GM19324 (cell line): ENCODE data around the gene USHBP1.

Source experiments
- ATAC-seq: cut with Tn5 transposase; IDR thresholded peaks from one replicate; pipeline ENCODE4 v1.9.1; 2021; ENCODE audit warnings: mild to moderate bottlenecking, moderate library complexity; ENCODE audit not compliant: unreplicated experiment, low FRiP score

USHBP1 gene, protein sequence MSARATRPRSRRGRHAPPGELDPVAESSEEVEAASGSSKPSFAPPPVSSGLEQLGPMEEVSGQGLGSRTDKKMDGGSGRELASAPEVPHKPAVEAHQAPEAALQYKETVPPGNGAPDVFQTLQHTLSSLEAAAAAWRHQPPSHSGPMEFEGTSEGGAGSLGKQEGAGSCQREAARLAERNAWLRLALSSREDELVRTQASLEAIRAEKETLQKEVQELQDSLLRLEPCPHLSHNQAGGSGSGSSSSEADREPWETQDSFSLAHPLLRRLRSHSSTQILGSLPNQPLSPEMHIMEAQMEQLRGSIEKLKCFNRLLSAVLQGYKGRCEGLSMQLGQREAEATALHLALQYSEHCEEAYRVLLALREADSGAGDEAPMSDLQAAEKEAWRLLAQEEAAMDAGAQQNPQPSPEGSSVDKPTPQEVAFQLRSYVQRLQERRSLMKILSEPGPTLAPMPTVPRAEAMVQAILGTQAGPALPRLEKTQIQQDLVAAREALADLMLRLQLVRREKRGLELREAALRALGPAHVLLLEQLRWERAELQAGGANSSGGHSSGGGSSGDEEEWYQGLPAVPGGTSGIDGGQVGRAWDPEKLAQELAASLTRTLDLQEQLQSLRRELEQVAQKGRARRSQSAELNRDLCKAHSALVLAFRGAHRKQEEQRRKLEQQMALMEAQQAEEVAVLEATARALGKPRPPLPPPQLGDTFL

DNA sequence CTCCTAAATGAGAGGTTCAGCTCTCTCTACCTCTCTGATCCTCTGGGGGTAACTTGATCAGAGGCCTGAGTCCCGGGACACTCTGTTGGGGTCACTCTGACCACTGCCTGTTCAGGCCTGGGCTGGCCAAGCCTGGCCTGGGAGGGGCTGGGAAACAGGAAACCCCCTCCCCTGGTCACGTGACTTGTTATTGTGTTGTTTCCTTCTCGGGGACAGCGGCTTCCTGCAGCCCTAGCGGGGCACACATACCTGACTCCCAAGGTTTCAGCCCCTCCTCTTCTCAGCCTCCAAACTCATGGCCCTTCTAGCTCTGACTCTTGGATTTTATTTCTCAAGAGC is at the start of gene USHBP1:
USHBP1 (minus strand) TSS at position 105 of the 339 bp plus-strand sequence. CDS start 446 bp downstream, outside the sequence.
- ATAC-seq = no peak

DNA sequence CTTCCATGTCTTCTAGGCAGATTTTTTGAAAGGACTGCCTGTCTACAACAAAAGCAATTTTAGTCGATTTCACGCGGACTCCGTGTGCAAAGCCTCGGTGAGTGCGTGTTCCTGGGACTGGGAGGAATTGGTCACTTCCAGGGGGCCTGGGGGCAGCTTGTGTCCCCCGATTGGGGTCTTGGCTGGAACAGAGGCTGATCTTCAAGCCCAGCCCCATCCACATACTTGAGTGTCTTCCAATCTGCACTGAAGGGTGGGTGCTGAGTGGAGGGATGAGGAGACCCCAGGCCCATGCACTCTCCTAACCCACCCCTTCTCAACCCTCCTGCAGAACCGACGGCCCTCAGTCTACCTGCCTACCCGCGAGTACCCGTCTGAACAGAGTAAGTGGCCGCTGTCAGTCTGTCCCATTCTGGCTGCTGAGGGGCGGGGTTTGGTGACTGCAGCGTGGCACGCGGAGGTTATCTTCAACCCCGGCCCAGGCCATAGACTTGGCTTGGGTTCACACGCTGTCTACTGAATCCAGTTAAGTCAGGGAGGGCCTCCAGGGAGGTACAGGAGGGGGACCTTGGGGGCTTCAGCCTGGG is 49.6 kb upstream of the USHBP1 start:
- ATAC-seq = no peak

DNA sequence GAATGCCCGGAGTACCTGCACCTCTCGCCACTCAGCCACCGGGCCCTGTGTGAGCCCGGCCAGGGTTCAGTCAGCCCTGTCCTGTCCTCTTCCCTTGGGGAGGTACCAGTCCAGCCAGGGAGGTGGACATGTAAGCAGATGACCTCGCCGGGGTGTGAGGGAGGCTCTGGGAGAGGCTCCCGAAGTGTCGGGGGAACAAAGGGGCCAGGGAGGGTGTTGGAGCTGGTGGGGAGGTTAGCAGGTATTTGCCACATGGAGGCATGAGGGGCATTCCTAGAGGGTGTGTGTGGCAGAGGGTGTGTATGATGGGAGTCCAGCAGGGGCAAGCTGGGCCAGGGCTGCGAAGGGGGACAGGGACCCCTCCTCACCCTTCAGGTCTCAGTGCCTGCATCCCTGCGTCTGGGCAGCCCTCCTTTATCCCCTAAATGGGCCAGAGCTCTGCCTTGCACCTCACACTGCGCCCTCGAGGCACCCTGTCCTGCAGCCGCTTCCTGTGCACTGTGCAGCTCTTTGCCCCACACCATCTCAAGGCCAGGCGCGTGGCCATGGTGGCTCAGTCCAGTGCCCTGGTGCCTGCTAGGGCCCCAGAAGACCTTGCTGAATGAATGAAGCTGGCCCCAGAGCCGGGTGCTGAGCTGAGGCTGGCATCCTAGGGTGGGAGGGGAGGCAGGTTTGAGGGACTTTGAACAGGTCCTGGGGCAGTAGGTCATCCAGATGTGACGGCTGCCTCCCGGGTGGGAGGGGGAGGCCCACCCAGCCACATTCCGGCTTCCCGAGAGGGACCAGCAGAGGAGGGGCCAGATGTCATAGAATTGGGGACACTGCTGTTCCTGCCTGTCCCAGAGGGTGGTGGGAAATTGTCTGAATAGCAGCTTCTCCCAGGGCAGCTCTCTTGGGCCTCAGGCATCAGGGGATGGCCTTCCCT is 47.9 kb upstream of the USHBP1 start:
- ATAC-seq = no peak

DNA sequence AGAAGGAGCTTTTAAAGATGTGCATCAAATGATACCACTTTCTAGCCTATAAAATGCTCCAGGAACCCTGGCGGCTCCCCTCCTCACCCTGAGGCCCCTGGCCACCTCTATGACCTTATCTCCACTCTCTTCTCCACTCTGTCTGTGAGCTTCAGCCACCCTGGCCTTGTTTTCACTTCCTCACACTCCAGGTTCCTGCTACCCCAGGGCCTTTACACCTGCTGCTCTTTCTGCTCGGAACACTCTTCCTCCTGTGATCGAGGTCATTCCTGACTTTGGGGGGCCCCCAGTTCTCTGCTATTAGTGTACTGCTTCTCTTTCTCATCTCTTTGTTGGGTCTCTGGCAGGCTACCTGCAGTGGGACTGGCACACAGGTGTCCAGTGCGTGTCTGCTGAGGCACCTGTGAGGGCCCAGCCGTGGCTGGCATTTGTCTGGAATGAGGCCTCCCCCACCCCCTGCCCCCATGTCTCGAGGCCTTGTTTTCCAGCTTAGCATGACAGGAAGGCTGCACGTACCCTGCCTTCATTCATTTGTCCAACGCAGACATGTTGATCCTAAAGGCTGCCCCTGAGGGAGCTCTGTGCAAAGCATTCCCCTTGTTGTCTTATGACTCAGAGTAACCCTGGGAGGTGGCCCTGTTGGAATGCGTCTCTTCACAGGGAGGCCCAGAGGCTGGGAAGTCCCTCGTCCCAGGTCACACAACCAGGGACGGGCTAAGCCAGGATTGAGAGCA is 47.1 kb upstream of the USHBP1 start:
- no peak for ATAC-seq

DNA sequence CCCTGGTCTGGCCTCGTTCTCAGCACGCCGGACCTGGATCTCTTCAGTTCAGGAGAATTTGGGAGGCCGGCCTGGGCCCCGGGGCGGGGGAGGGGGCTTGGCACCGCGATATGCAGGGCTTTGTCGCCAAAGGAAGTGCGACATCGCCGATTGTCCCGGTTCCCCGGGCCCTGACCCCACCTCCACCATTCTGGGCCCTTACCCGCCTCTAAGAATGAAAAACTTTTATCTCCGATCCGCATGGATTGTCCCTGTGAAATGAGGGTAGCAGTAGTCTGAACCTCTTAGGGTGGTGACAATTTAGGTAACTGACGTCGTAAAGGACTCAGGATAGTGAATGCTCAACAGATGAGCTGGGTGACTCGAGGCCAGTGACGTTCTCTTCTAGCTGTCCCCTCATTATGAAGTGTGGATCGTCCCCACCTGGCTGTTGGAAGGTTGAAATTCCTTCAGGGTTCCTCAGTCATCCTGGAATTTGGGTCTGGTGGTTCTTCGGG is 45.5 kb upstream of the USHBP1 start:
- no peak for ATAC-seq

DNA sequence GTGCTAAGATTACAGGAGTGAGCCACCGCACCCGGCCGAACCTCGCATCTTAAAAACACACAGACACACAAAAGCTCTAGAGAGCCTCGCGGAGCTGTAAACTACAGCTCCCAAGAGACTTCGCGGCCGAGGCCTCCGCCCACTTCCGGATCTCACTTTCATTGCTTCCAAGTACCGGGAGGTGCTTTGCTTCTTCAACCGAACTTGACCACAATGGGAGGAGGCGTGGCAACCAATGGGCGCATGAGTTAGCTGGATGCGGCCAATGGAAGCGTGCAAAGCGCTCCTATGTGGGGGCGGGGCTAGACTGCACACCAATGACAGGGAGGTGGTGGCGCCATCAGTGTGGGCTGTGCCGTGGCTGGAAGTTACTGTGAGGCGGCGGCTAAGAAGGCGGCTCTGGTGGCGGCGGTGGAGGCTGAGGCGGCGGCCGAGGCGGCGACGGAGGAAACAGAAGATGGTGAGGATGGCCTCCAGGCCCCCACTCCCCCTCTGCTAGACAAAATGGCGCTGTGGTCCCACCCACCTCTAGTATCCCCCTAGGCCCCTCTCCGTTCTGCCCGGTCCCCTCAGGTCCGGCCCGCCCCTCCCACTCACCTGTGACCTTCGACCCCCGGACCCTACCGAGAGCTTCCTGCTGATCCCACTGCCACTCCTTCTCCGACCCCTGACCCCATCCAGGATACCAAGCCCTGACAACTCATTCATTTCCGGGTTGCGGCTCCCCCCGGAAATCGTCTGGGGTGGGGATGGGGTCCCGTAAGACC is 44.8 kb upstream of the USHBP1 start, which contains the start of gene DDA1:
DDA1 (plus strand) TSS at position 366 of the 767 bp plus-strand sequence; CDS start at position 458, 92 bp downstream.
- peak; percentile 58 for ATAC-seq

DNA sequence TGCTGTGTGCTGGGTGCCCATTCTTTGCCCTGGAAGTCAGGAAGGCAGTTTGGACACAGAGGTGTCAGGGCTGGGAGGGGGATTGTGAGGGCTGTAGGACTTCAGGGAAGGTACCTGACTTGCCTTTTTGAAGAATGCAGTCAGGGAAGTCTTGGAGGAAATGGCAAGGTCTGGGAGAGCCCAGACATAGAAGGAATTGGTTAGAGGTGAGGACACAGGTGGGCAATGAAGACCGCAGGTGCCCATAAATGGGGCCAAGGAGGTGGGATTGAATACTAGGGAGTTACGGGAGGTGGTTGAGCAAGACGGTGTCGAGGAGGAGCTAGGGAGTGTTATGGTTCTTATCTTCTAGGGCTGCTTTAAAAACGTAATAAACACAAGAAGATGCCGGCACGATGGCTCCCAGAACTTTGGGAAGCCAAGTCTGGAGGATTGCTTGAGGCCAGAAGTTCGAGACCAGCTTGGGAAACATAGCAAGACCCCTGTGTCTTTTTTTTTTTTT is 43.4 kb upstream of the USHBP1 start:
- no peak for ATAC-seq

DNA sequence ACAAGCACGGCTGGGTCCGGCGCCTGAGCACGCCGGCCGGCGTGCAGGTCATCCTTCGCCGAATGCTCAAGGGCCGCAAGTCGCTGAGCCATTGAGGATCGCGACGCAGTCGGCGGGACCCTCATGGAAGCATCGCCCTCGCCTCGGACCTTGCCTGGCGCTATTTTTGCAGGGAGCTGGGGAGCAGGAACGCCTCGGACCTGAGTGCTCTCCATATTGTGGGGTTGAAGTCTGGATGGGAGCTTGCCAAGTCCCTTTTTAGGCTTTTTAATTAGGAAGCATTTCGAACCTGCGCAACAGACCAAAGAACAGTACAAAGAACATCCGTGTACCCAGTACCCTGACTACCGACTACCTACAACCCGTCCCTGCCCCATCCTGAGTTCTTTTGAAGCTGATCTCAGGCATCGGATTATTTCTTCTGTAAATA is 41.8 kb upstream of the USHBP1 start:
- no peak for ATAC-seq

DNA sequence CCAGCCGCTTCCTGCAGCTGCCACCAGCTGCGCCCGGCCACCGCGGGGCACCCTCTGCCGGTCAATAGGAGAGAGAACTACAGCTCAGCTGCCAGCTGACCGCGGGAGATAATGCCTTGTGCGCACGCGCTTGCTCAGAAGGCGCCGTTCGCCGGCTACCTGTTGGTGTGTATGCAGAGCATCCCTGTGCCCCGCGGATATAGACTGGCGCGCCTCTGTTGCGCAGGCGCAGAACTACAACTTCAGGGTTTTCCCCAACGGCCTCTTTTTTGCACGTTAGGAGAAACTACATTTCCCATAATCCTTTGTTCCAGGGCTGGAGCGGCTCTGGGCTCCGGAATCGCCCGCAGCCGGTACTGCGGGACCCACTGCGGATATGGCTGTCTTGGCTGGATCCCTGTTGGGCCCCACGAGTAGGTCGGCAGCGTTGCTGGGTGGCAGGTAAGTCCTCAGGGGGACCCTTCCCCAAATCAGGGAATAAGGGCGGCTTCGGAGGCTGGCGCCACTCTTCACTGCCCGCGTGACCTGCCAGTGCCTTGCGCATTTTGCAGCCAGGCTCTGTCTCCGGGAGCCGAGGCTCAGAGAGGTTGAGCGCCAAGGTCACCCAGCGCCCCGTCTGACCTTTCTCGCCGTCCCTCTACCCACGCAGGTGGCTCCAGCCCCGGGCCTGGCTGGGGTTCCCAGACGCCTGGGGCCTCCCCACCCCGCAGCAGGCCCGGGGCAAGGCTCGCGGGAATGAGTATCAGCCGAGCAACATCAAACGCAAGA is 41.2 kb upstream of the USHBP1 start, which contains the start of gene MRPL34:
MRPL34 (plus strand) TSS at position 356 of the 768 bp plus-strand sequence; CDS start at position 377, 21 bp downstream.
- ATAC-seq = peak; percentile 82

DNA sequence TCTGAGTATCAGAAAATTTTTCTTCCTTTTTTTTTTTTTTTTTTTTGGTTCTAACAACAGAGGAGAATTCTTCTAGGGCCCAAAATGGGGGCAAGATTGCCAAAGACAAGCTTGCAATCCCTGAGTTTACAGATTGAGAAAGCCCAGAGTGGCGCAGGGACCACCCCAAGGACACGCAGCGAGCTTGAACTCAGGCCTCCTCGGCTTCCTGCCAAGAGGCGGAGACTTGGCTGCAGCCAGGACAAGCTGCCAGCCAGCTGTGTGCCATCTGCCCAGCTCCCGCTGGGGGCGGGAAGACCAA is 40.6 kb upstream of the USHBP1 start:
- no peak for ATAC-seq

DNA sequence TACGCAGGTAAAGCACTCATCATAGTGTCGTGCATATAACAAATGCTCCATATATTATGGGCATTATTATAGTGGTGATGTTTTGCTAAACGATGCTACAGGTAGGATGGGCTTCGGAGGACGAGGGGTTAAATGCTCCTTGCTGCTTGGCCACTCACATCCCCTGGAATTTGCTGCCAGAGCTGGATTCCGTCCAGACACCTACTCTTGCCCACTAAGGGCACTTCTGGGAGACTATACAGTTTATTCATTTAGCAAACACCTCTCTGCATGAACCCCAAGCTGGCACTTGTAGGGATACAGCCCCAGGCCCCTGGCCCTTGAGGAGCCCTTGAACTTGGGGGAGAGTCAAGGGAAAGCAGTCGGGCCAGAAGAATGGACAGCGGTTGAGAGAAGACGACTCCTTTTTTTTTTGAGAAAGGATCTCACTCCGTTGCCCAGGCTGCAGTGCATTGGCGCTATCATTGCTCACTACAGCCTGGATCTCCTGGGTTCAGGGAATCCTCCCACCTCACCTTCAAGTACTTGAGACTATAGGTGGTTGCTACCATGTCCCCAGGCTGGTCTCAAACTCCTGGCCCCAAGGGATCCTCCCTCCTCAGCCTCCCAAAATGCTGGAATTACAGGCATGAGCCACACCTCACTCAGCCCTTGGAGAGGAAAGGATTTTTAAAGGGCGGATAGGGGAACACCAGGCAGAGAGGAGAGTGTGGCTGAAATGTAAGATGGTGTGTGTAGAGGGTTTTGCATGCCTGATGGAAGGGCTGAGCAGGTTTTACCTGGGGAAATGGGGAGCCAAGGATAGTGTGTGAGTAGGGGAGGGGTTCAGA is 40.1 kb upstream of the USHBP1 start:
- ATAC-seq = no peak

DNA sequence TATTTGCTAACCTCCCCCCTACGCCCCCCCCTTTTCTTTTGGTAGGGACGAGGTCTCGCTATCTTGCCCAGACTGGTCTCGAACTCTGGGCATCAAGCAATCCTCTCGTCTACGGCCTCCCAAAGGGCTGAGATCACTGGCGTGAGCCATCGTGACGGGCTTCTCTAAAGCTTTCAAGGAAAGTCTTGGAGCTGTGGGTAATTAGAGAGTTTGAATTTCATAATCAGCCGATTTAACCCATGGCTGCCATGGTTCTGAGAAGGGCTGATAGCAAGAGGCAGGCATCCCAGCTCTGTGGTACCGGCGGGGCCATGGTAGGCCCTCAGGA is 39.4 kb upstream of the USHBP1 start:
- no peak for ATAC-seq

DNA sequence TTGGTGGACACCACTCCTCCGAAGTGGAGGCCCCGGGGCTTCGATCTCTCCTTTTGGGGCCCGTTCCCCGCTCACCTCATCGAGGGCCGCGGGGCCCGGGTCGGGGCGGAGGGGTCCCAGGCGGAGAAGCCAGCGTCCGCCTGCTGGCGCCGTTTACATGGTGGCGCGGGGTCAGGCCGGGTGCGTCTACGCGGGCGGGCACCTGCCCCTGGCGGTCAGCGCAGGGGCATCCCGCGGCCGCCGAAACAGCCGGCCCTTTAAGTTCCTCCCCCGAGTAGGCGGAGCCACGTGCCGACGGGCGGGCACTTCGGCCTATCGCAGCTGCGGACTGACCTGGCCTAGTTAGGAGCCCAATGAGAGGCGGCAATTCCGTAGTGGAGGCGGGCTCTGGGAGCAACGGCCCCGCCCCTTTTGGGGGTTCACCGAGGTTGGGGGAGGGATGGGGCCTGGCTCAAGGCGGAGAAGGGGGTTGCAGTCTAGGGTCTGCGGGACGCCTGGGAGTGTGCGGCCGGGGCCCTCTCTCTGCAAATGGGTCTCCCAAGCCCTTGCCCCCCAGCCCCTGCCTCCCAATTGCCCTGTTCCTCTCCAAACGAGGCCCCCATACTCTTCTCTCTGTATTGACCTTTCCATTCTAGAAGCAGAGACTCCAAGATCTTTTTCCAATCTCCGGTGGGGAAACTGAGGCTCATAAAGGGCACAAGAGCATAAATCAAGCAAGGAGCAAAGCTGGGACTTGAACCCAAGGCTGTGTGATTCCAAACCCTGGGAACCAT is 38.8 kb upstream of the USHBP1 start, which contains the start of gene ABHD8:
ABHD8 (minus strand) TSS at position 259 of the 773 bp plus-strand sequence. CDS start 1,809 bp downstream, outside the sequence.
- ATAC-seq = peak; percentile 36

DNA sequence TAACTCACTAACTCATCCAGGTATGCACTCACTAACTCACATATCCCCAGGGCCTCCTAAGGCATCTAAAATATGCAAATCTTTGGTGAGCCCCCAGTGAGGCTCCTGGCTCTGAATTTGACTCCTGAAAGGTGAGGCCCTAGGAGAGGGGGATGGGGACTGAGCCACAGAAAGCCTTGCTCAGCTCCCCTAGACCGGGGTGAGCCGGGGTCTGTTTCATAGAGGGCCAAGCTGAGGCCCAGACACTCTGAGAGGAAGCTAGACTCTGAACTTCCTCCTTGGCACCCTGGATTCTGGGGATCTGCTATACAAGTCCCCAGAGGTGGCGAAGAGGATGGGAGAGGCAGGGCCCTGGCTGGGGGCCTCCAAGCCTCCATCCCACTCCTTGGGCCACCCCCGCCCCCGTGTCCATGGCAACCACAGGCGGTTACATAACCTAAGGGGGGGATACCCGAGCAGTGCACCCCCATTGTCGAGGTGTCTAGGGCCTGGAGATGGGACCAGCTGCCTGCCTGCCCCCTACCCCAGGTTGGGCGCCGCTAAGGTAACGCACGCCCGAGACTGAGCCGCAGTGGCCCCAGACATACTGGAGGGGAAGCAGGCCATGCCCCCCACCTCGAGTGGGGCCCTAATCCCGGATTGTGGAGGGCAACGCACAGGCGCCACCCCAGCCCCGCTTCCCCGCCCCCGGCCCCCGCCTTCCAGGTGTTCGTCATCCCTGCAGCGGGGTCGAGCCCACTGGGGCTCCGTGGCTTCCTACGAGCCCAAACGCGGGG is 38.0 kb upstream of the USHBP1 start:
- no peak for ATAC-seq

DNA sequence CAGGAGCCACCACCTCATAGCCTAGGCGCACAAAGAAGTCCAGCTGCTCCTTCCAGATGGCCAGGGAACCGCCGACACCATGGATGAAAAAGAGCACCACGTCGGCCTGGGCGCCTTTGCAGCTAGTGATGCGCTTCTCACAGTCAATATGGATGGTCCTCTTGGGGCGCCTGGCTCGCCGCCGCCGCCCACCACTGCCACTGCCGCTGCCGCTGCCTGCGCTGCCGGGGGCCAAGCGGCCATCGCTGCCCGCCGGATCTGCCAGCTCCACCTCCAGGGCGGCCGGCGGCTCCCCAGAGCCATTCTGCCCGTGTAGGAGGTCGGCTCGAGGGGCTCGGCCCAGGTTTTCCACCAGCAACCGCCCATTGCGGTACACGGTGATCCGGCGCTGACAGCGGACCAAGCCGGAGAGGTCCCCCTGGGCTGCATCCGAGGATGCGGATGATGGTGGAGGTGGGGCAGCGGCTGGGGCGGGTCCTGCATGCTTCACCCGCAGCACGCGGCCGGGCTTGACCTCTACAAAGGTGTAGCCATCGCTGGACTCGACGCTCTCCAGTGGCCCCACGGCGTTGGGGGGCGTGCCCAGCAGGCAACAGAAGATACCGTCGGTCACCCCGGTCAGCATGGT is 36.6 kb upstream of the USHBP1 start:
- ATAC-seq = no peak
